A549 treated with dexamethasone at 1 μM for 4 hours (cell line): ENCODE data around the gene NPIPA7. TPM values are rescaled to one million over a fixed set of nuclear protein-coding genes. Genes with fewer than 3 reads are reported as not detected.

Experiments used
- total RNA-seq: library from RNA; stranded (reverse); fragments of 200-300 nt; extraction: Qiagen RNA extraction; gene quantifications from 5 replicates; pipeline ENCODE4 v1.2.3, GENCODE V29; 2022

NPIPA7 gene
- 6.1 to 16.8 TPM (median 12.9 TPM) in 5 replicates for total RNA-seq

GRCh38 chr16:16378840-16379239 lies at the start of gene NPIPA7:
Gene NPIPA7, plus strand, starts transcription at chr16:16379140. Its CDS starts 105 bp downstream, at chr16:16379245.

Other genes starting within 250 kb of the NPIPA7 start
- 0.72 to 1.3 TPM (median 0.96 TPM) in 5 replicates for gene ABCC6, start 155.6 kb upstream of the NPIPA7 start, total RNA-seq
- gene NOMO3, start 146.6 kb upstream of the NPIPA7 start, total RNA-seq: 21.7 to 35.2 TPM (median 31.0 TPM) in 5 replicates